Nephron (organoid): ENCODE data around the gene ECI1.

Source experiments
- H3K27ac Mint-ChIP-seq, 3 experiments: 2 replicates each; pipeline ENCODE4 v1.8.0; 2020; ENCODE audit warnings: mixed read lengths in 3 of 3, mild to moderate bottlenecking in 2 of 3, moderate library complexity in 1 of 3
- H3K27me3 Mint-ChIP-seq: 2 replicates; pipeline ENCODE4 v1.8.0; 2021; ENCODE audit warnings: low read depth, mild to moderate bottlenecking, moderate library complexity, mixed read lengths
- H3K36me3 Mint-ChIP-seq: 2 replicates; pipeline ENCODE4 v1.8.0; 2020; ENCODE audit warnings: low read depth, mixed read lengths
- H3K4me1 Mint-ChIP-seq: 2 replicates; pipeline ENCODE4 v1.8.0; 2020; ENCODE audit warnings: mixed read lengths
- H3K4me3 Mint-ChIP-seq, 3 experiments: 2 replicates each; pipeline ENCODE4 v1.8.0; 2020; ENCODE audit warnings: mild to moderate bottlenecking in 3 of 3, mixed read lengths in 3 of 3, moderate library complexity in 2 of 3
- H3K9me3 Mint-ChIP-seq: 2 replicates; pipeline ENCODE4 v1.8.0; 2020; ENCODE audit warnings: mixed read lengths
- TF ChIP-seq, protein P1 (sequence below), 3 experiments: fragments of 200-600 bp; sonication (generic); IDR thresholded peaks; one replicate each; pipeline ENCODE4 v1.5.0; 2021; ENCODE audit warnings: antibody characterized with exemption in 3 of 3; ENCODE audit not compliant: unreplicated experiment in 3 of 3

The ECI1 gene

DNA sequence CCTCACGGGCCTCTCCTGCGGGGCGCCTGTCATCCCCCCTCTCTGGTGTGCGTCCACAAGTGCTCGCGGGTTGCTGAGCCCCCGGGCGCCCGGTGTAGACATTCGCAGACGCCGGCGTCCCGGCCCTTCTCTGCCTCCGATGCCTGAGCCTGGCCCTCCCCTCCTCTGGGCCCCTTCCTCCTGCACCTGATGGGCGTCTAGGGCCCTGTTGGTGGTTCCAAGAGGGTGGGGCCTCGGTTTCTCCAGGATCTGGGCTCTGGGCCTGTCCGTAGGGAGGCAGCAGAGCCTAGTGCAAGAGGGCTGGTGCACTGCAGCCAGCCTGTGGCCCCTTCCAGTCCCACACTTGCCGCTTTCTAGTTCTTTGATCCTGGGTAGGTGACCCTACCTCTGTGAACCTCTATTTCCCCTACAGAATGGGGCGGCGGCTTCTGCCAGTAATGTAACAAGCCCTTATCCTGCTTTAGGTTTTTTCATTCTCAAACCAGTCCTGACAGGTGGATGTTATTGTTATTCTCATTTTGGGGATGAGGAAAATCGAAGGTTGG is 27.4 kb downstream of the ECI1 start:
- H3K4me3 Mint-ChIP-seq: peak overlapping the region; percentile 86 to 87 (median 87)
- H3K27me3 Mint-ChIP-seq: no peaks in the 10 kb centered on the region
- H3K27ac Mint-ChIP-seq: peak overlapping the region in 2 of 3 experiments; percentile 60 to 81
- TF ChIP-seq, protein P1, sequence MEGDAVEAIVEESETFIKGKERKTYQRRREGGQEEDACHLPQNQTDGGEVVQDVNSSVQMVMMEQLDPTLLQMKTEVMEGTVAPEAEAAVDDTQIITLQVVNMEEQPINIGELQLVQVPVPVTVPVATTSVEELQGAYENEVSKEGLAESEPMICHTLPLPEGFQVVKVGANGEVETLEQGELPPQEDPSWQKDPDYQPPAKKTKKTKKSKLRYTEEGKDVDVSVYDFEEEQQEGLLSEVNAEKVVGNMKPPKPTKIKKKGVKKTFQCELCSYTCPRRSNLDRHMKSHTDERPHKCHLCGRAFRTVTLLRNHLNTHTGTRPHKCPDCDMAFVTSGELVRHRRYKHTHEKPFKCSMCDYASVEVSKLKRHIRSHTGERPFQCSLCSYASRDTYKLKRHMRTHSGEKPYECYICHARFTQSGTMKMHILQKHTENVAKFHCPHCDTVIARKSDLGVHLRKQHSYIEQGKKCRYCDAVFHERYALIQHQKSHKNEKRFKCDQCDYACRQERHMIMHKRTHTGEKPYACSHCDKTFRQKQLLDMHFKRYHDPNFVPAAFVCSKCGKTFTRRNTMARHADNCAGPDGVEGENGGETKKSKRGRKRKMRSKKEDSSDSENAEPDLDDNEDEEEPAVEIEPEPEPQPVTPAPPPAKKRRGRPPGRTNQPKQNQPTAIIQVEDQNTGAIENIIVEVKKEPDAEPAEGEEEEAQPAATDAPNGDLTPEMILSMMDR (IDR thresholded peaks at IDR 0.05; ENCODE audit: unreplicated experiment in 3 of 3): no peak
- H3K9me3 Mint-ChIP-seq: no peaks in the 10 kb centered on the region
- no peaks in the 10 kb centered on the region for H3K4me1 Mint-ChIP-seq
- no peaks in the 10 kb centered on the region for H3K36me3 Mint-ChIP-seq

DNA sequence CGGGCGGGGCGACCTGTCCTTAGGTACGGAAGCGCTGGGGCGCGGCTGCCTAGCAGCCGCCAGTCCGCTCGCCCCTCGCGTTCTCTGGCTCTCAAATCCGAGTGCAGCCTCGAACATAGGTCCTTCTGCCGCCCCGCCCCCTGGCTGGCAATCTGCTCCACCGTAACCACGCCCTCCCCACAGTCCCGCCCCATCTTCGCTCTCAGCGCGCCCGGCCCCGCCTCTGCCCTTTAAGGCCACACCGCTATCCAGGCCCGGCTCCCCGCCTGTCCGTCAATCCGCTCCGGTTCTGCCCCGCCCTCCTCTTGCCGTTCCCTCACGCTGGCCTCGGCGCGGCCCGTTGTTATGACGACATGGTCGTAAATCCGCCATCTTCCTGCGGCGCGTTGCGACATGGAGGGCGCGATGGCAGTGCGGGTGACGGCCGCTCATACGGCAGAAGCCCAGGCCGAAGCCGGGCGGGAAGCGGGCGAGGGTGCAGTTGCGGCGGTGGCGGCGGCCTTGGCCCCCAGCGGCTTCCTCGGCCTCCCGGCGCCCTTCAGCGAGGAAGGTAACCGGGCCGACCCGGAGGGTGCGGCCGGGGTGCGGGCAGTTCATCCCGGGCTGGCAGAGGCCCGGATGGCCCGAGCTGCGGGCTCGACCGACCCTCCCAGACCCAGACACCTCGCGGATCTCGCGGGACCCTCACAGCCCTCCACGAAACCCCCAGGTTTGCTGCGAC is 28.0 kb downstream of the ECI1 start, which contains the start of gene E4F1:
Gene E4F1 (plus strand): TSS at position 371 of the 721 bp plus-strand sequence. CDS start 23 bp downstream, at position 394.
- TF ChIP-seq, protein P1 (IDR thresholded peaks at IDR 0.05; ENCODE audit: unreplicated experiment in 3 of 3): no peak
- no peaks in the 10 kb centered on the region for H3K4me1 Mint-ChIP-seq

DNA sequence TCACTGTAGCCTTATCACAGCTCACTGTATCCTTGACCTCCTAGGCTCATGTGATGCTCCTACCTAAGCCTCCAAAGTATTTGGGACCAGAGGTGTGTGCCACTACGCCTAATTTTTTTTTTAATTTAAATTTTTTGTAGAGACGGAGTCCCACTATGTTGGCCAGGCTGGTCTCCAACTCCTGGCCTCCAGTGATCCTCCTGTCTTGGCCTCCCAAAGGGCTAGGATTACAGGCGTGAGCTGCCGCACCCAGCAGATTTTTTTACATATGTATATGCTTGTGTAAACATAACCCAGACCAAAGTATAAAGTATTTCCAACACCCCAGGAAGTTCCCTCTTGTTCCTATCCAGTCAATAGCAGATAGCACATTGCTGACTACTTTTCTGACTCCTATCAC is 35.1 kb downstream of the ECI1 start:
- H3K36me3 Mint-ChIP-seq: no peaks in the 10 kb centered on the region
- H3K27ac Mint-ChIP-seq: peak overlapping the region in 2 of 3 experiments; percentile 28 to 44
- TF ChIP-seq, protein P1 (IDR thresholded peaks at IDR 0.05; ENCODE audit: unreplicated experiment in 3 of 3): no peak
- peaks cover 20% of the 10 kb centered on the region for H3K4me1 Mint-ChIP-seq
- H3K4me3 Mint-ChIP-seq: peak overlapping the region; percentile 66 to 85 (median 71)
- H3K9me3 Mint-ChIP-seq: no peaks in the 10 kb centered on the region
- H3K27me3 Mint-ChIP-seq: no peaks in the 10 kb centered on the region

More for the DNA sequence above, 28.0 kb downstream of the ECI1 start, which contains the start of gene E4F1:
- H3K4me3 Mint-ChIP-seq: peak within 1 kb of the TSS; percentile 86 to 93 (median 88)
- no peaks in the 10 kb centered on the region for H3K36me3 Mint-ChIP-seq
- no peaks in the 10 kb centered on the region for H3K9me3 Mint-ChIP-seq
- H3K27me3 Mint-ChIP-seq: no peaks in the 10 kb centered on the region
- peak within 1 kb of the TSS; percentile 39 to 93 (median 90) for H3K27ac Mint-ChIP-seq

DNA sequence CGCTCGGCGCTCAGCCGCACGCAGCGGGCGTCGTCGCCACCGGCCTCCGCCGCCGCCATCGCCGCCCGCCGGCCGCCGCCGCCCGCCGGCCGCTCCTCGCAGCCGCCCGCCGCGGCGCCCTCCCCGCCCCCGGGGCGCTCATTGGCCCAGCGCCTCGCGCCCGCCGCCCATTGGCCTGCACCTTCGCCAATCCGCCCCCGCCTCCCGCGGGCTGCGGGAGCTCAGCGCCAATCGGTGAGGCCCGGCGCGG is 36.7 kb downstream of the ECI1 start, which contains the start of gene PGP:
Gene PGP (minus strand): TSS at position 122 of the 250 bp plus-strand sequence. CDS start 63 bp downstream, at position 59.
- H3K27me3 Mint-ChIP-seq: no peaks in the 10 kb centered on the region
- H3K27ac Mint-ChIP-seq: peak within 1 kb of the TSS in 2 of 3 experiments; percentile 90 to 93
- H3K36me3 Mint-ChIP-seq: no peaks in the 10 kb centered on the region
- peak within 1 kb of the TSS; percentile 85 to 91 (median 87) for H3K4me3 Mint-ChIP-seq
- H3K4me1 Mint-ChIP-seq: peaks cover 20% of the 10 kb centered on the region
- H3K9me3 Mint-ChIP-seq: no peaks in the 10 kb centered on the region
- TF ChIP-seq, protein P1 (IDR thresholded peaks at IDR 0.05; ENCODE audit: unreplicated experiment in 3 of 3): no peak

DNA sequence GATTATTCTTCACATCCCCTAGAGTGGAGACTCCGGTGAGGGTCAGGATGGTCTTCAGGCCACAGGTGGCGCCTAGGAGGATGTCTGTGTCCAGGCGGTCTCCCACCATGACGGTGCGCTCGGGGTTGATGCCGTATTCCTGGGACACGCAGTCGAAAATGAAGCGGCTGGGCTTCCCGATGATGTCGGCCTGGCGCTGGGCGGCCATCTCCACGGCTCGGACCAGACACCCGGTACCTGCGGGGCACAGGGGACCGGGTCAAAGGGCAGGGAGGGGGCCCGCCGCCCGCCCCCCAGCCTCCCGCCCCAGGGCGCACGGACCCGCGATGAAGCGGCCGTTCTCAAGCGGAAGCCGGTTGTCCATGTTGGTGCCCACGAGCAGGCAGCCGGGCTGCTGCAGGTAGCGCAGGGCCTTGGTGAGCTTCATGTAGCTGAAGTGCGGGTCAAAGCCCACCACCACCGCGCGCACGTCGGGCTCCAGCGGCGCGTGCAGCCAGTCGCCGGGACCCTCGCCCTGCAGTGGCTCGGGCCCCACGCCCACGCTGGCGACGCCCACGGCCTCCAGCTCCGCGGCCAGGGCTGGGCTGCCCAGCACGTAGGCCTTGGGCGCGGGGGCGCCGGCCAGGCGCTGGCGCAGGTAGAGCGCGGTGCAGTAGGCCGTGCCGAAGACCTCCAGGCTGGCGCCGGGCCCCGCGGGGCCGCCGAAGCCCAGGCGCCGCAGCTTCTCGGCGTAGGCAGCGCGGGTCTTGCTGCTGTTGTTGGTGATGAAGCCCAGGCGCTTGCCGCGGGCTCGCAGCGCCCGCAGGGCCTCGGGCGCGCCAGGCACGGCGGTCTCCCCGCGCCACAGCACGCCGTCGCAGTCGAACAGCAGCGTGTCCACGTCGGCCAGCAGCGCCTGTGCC is 37.3 kb downstream of the ECI1 start:
- H3K4me3 Mint-ChIP-seq: peak overlapping the region; percentile 79 to 89 (median 85)
- TF ChIP-seq, protein P1 (IDR thresholded peaks at IDR 0.05; ENCODE audit: unreplicated experiment in 3 of 3): no peak
- H3K27ac Mint-ChIP-seq: peak overlapping the region in 2 of 3 experiments; percentile 28 to 57
- H3K9me3 Mint-ChIP-seq: no peaks in the 10 kb centered on the region
- no peaks in the 10 kb centered on the region for H3K36me3 Mint-ChIP-seq
- peaks cover 20% of the 10 kb centered on the region for H3K4me1 Mint-ChIP-seq
- no peaks in the 10 kb centered on the region for H3K27me3 Mint-ChIP-seq
